ENCODE data around the gene COL11A2. TPM values are rescaled to one million over a fixed set of nuclear protein-coding genes. Genes with fewer than 3 reads are reported as not detected.

Gene COL11A2
- polyA plus RNA-seq, 1 of the 3 experiments (the other 2 are of a cell fraction): 0.99 TPM

DNA sequence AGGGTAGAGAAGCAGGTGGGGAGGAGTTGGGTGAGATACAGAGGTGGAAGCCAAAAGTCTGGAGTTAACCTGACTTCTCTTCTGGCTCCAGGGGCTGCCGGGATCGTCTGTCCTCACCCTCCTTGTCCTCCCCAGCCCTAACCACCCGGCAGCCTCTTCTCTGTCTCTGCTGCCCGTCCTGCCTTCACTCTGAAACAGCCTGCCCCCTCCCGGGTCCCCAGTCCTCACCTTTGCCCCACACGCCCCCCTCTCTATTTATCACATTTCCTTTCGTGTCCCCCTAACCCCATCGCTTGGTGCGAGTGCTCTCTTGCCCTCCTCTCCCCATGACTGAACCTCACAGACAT is 21.7 kb upstream of the COL11A2 start:
- H3K9me3 ChIP-seq: no peaks in the 10 kb centered on the region
- ChIA-PET CTCF (interaction anchor here (1.1 to 2.7 kb wide), 2 partner anchors 34 to 52 kb away, joined by 5 to 9 read pairs; no protein-coding TSS in a partner anchor), POLR2A (no interaction called here)
- TF ChIP-seq SIN3A (IDR thresholded peaks at IDR 0.05; ENCODE audit: borderline replicate concordance, low read depth, low read length): no peak
- TF ChIP-seq MEF2A (IDR thresholded peaks at IDR 0.05; ENCODE audit: borderline replicate concordance, low read depth): no peak
- TF ChIP-seq RAD21 (IDR thresholded peaks at IDR 0.05; ENCODE audit: low read length): no peak
- no peak for TF ChIP-seq TCF12 (IDR thresholded peaks at IDR 0.05)
- no peak for TF ChIP-seq GATA2 (CRISPR knock-in tag; IDR thresholded peaks at IDR 0.05)
- TF ChIP-seq CHD2 (IDR thresholded peaks at IDR 0.05; ENCODE audit: low read length, partially characterized antibody): no peak
- TF ChIP-seq ELF1 (IDR thresholded peaks at IDR 0.05): no peak
- TF ChIP-seq MXI1 (IDR thresholded peaks at IDR 0.05; ENCODE audit: low read depth, low read length): no peak
- no peak for TF ChIP-seq RCOR1 (IDR thresholded peaks at IDR 0.05; ENCODE audit: low read length)
- TF ChIP-seq FOSL2 (IDR thresholded peaks at IDR 0.05; ENCODE audit: borderline replicate concordance, low read depth): no peak
- TF ChIP-seq TEAD4 (IDR thresholded peaks at IDR 0.05; ENCODE audit: borderline replicate concordance, insufficient read depth): no peak
- TF ChIP-seq, protein P1, sequence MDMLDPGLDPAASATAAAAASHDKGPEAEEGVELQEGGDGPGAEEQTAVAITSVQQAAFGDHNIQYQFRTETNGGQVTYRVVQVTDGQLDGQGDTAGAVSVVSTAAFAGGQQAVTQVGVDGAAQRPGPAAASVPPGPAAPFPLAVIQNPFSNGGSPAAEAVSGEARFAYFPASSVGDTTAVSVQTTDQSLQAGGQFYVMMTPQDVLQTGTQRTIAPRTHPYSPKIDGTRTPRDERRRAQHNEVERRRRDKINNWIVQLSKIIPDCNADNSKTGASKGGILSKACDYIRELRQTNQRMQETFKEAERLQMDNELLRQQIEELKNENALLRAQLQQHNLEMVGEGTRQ (IDR thresholded peaks at IDR 0.05; ENCODE audit: borderline replicate concordance, low read depth, low read length): no peak
- TF ChIP-seq SMC3 (IDR thresholded peaks at IDR 0.05; ENCODE audit: low read depth, low read length): no peak
- TF ChIP-seq EZH2phosphoT487 (IDR thresholded peaks at IDR 0.05; ENCODE audit: borderline replicate concordance, low read depth): no peak
- TF ChIP-seq RXRA (IDR thresholded peaks at IDR 0.05; ENCODE audit: borderline replicate concordance, low read depth): no peak
- no peak for TF ChIP-seq NFIC (IDR thresholded peaks at IDR 0.05; ENCODE audit: borderline replicate concordance)
- TF ChIP-seq JUND (IDR thresholded peaks at IDR 0.05): no peak
- peaks cover 10 to 19% of the 10 kb centered on the region in 2 experiments for H3K36me3 ChIP-seq (replicated peaks in 1 of 2; ENCODE audit: control insufficient read depth in 1 of 2, insufficient read depth in 2 of 2, low read length in 1 of 2)
- H3K4me3 ChIP-seq (ENCODE audit: low read depth in 2 of 2, low read length in 1 of 2): peak overlapping the region; percentile 57 to 66
- no peaks in the 10 kb centered on the region for H4K20me1 ChIP-seq (ENCODE audit: insufficient read depth)
- no peaks in the 10 kb centered on the region; the same call in 1 of the 2 replicates for H3K27me3 ChIP-seq (ENCODE audit: insufficient read depth)
- H3K79me2 ChIP-seq (ENCODE audit: insufficient read depth): peaks cover 2% of the 10 kb centered on the region; the same call in 1 of the 2 replicates
- no peak overlapping the region for H3K27ac ChIP-seq (ENCODE audit: low read depth in 2 of 2, low read length in 1 of 2)
- peak overlapping the region; percentile 66; the same call in 1 of the 2 replicates for H2AFZ ChIP-seq (ENCODE audit: low read depth)
- WGBS (ENCODE audit: low lambda C conversion rate): 66% methylated on average over 9 of the region's 9 CpGs
- no peak for DNase-seq
- H3F3A ChIP-seq (replicated peaks; ENCODE audit: insufficient read depth): peaks cover 2% of the 10 kb centered on the region
- peaks cover 4 to 25% of the 10 kb centered on the region in 2 experiments; a peak in 3 of 4 replicates for H3K4me1 ChIP-seq (ENCODE audit: control insufficient read depth in 1 of 2, insufficient read depth in 2 of 2, low read depth in 1 of 2, low read length in 1 of 2)
- no peaks in the 10 kb centered on the region for H3K9me2 ChIP-seq
- peak overlapping the region; percentile 94 for H3K4me2 ChIP-seq
- H3K9ac ChIP-seq: no peak overlapping the region; the same call in 1 of the 2 replicates

Data from SK-N-SH (cell line).